Activated CD8-positive, alpha-beta memory T cell treated with anti-CD3 and anti-CD28 coated beads, Interleukin-2, amount 10 ng/mL, durations not matched to agents 7 days and 5 days (primary cell): Measurements from ENCODE around the gene HAO2. TPM values are rescaled to one million over a fixed set of nuclear protein-coding genes. Genes with fewer than 3 reads are reported as not detected.
A peak's percentile ranks its signal among the peaks of the same experiment; 100 is the strongest.

Source experiments
- ATAC-seq: fragments of 150-1000 bp; cut with Tn5 transposase; one replicate; pipeline ENCODE4 v1.10.0; 2021; ENCODE audit warnings: moderate library complexity
- CTCF ChIA-PET: fragments of 350-600 bp; sonication (Branson Sonifier 250); formaldehyde crosslinking; loops from one replicate; lab custom pipeline; 2021; ENCODE audit warnings: antibody characterized with exemption; lab: Charles Lee
- DNase-seq: peaks from one replicate; pipeline ENCODE4 v3.0.0-alpha.2; 2020
- H3K27ac Mint-ChIP-seq: one replicate; pipeline ENCODE4 v1.8.0; 2021; ENCODE audit warnings: mild to moderate bottlenecking, mixed read lengths
- H3K27me3 Mint-ChIP-seq: one replicate; pipeline ENCODE4 v1.8.0; 2021; ENCODE audit warnings: mixed read lengths
- H3K36me3 Mint-ChIP-seq: one replicate; pipeline ENCODE4 v1.8.0; 2021; ENCODE audit warnings: mild to moderate bottlenecking, mixed read lengths
- H3K4me1 Mint-ChIP-seq: one replicate; pipeline ENCODE4 v1.8.0; 2021; ENCODE audit warnings: mixed read lengths
- H3K4me3 Mint-ChIP-seq: one replicate; pipeline ENCODE4 v1.8.0; 2021; ENCODE audit warnings: mild to moderate bottlenecking, moderate library complexity, mixed read lengths
- H3K9me3 Mint-ChIP-seq: one replicate; pipeline ENCODE4 v1.8.0; 2022; ENCODE audit warnings: low read depth, mixed read lengths
- total RNA-seq, 2 experiments: library from RNA; stranded (reverse); gene quantifications; one replicate each; pipeline ENCODE4 v1.2.3, GENCODE V29; 2021

The HAO2 gene
- not detected for total RNA-seq

GRCh38 chr1:119368554-119368953 lies at the start of gene HAO2:
HAO2 (plus strand) TSS chr1:119368785; CDS start chr1:119381086, 12,301 bp downstream.
- no peak for ATAC-seq
- no peak for DNase-seq
- Mint-ChIP-seq H3K27me3 (peaks cover 31% of the 10 kb centered on the region), H3K4me3 (no peak within 1 kb of the TSS), H3K27ac (no peak within 1 kb of the TSS), H3K36me3 (no peaks in the 10 kb centered on the region), H3K4me1 (no peaks in the 10 kb centered on the region), H3K9me3 (no peaks in the 10 kb centered on the region)
- CTCF ChIA-PET: interaction anchor here (2.6 kb wide), 1 partner anchor 82 kb away, joined by 10 read pairs; no protein-coding TSS in a partner anchor

- Mint-ChIP-seq H3K27me3 (peaks cover 5% of the 10 kb centered on the region), H3K9me3 (no peaks in the 10 kb centered on the region), H3K4me1 (peaks cover 14% of the 10 kb centered on the region), H3K4me3 (no peak overlapping the region), H3K36me3 (no peaks in the 10 kb centered on the region), H3K27ac (no peak overlapping the region)
- CTCF ChIA-PET: no interaction called here
- DNase-seq: no peak
- no peak for ATAC-seq
Observed at GRCh38 chr1:119320100-119320499, 48.5 kb upstream of the HAO2 start.

- no peak for ATAC-seq
- H3K9me3 Mint-ChIP-seq: no peaks in the 10 kb centered on the region
- DNase-seq: no peak
- CTCF ChIA-PET: no interaction called here
- H3K27ac Mint-ChIP-seq: no peak overlapping the region
- H3K27me3 Mint-ChIP-seq: peaks cover 19% of the 10 kb centered on the region
- H3K36me3 Mint-ChIP-seq: no peaks in the 10 kb centered on the region
- H3K4me1 Mint-ChIP-seq: peaks cover 14% of the 10 kb centered on the region
- H3K4me3 Mint-ChIP-seq: no peak overlapping the region
Observed at GRCh38 chr1:119321666-119322419, 46.7 kb upstream of the HAO2 start.

DNA sequence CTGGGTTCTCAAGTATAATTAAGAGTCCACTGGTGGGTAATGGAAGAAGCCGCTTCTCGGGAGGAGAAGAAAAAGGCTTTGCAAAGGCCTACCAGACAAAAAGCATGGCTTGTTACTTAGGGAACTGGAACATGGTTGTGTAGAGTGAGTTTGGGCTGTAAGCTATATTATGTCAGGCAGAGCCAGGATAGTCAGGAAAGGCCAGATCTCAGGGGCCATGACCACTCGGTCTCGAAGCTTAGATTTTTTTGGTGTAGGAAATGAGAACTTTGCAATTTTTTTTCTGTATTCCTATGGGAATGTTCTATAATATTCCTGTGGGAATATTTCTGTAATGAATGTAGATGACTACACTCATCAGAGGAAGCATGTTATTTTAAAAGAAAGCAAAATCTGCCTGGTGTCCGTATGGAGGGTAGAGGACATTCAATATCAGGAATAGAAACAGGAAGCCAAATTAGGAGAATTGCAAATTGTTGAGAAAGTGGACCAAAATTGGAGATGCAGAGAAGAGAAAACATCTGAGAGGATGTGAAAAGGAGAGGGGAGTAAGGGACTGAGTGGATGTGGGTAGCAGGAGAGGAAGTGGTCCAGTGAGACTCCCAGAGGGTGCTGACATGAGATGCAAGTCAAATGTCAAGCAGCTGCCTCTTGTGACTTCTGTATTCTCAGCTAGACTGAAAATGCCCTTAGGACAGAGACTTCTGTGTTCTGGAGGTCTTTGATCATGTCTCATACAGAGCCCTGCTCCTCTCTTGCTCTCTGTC lies 45.2 kb upstream of the HAO2 start:
- peak; percentile 73 for ATAC-seq
- no peak overlapping the region for H3K4me3 Mint-ChIP-seq
- H3K4me1 Mint-ChIP-seq: peaks cover 21% of the 10 kb centered on the region
- CTCF ChIA-PET: interaction anchor here (1.2 kb wide), 1 partner anchor 37 kb away, joined by 3 read pairs; no protein-coding TSS in a partner anchor
- H3K36me3 Mint-ChIP-seq: no peaks in the 10 kb centered on the region
- DNase-seq: peak; percentile 71
- H3K27ac Mint-ChIP-seq: no peak overlapping the region
- H3K9me3 Mint-ChIP-seq: no peaks in the 10 kb centered on the region
- peaks cover 25% of the 10 kb centered on the region for H3K27me3 Mint-ChIP-seq

GRCh38 chr1:119324198-119324597 lies 44.4 kb upstream of the HAO2 start:
- DNase-seq: no peak
- Mint-ChIP-seq H3K27me3 (peaks cover 27% of the 10 kb centered on the region), H3K9me3 (no peaks in the 10 kb centered on the region), H3K36me3 (no peaks in the 10 kb centered on the region), H3K4me3 (no peak overlapping the region), H3K27ac (no peak overlapping the region), H3K4me1 (peaks cover 21% of the 10 kb centered on the region)
- no peak for ATAC-seq
- CTCF ChIA-PET: interaction anchor here (1.2 kb wide), 1 partner anchor 38 kb away, joined by 3 read pairs; no protein-coding TSS in a partner anchor

- Mint-ChIP-seq H3K36me3 (no peaks in the 10 kb centered on the region), H3K4me3 (no peak overlapping the region), H3K27ac (no peak overlapping the region), H3K27me3 (peaks cover 30% of the 10 kb centered on the region), H3K4me1 (peaks cover 21% of the 10 kb centered on the region), H3K9me3 (no peaks in the 10 kb centered on the region)
- DNase-seq (no peak), ATAC-seq (no peak)
- CTCF ChIA-PET: no interaction called here
Observed at GRCh38 chr1:119326251-119326650, 42.3 kb upstream of the HAO2 start.

GRCh38 chr1:119327094-119327449 lies 41.5 kb upstream of the HAO2 start:
- DNase-seq (no peak), ATAC-seq (peak; percentile 29)
- CTCF ChIA-PET: interaction anchor here (1.0 kb wide), 1 partner anchor 20 kb away, joined by 3 read pairs; no protein-coding TSS in a partner anchor
- Mint-ChIP-seq H3K4me3 (peak overlapping the region; percentile 60), H3K9me3 (no peaks in the 10 kb centered on the region), H3K27ac (no peak overlapping the region), H3K36me3 (no peaks in the 10 kb centered on the region), H3K27me3 (peaks cover 30% of the 10 kb centered on the region), H3K4me1 (peaks cover 21% of the 10 kb centered on the region)

GRCh38 chr1:119327450-119328155 lies 41.0 kb upstream of the HAO2 start:
- no peak for DNase-seq
- peak overlapping the region; percentile 60 for H3K4me3 Mint-ChIP-seq
- no peaks in the 10 kb centered on the region for H3K9me3 Mint-ChIP-seq
- CTCF ChIA-PET: interaction anchor here (1.0 kb wide), 1 partner anchor 19 kb away, joined by 3 read pairs; no protein-coding TSS in a partner anchor
- peak; percentile 63 for ATAC-seq
- H3K27me3 Mint-ChIP-seq: peaks cover 30% of the 10 kb centered on the region
- peaks cover 21% of the 10 kb centered on the region for H3K4me1 Mint-ChIP-seq
- H3K27ac Mint-ChIP-seq: no peak overlapping the region
- H3K36me3 Mint-ChIP-seq: no peaks in the 10 kb centered on the region

DNA sequence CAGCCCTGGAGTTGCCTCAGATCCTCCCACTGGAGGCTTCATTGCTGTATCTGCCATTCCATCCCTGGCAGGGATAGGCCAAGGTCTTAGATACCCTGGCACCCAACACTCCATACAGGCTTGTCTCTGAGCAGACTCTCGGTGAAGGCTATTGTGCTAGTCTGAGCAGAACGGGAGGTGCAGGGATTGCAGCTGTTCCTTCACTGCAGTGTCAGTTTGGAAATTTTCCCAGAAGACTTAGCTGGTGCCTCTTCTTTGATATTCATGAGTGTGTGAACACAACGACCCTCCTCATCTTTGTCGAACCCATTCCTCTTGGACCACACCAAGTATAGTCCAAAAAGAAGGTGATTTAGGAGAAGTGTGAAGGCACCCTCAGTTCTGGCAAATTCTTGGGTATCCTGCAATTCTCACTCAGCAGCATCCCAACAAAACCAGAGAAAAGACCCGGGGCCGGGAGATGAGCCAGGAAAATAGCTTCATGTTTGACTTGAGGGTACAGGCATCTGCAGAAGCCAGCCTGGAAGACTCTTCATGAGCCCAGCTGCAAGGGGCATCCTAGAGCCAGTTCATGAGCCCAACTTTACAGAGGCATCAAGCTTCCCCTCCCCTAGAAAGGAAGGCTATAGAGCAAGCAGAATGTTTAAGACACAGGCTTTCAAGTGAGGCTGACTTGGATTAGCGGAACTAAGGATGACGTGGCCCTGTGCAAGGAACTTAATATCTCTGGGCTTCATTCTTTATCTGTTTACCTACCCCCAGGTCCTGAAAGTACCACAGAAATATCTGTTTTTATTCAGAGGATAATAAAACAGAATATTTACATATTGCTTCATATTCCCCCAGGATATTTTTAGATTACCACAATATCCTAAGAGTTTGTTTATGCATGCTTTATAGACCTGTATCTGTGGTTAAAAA lies 38.8 kb upstream of the HAO2 start:
- H3K9me3 Mint-ChIP-seq: no peaks in the 10 kb centered on the region
- no peak for ATAC-seq
- no peaks in the 10 kb centered on the region for H3K36me3 Mint-ChIP-seq
- no peak overlapping the region for H3K27ac Mint-ChIP-seq
- no peak for DNase-seq
- CTCF ChIA-PET: interaction anchor here (0.7 to 1.2 kb wide), 3 partner anchors 32 to 55 kb away, joined by 3 to 6 read pairs (median 3); no protein-coding TSS in a partner anchor
- H3K27me3 Mint-ChIP-seq: peaks cover 27% of the 10 kb centered on the region
- H3K4me3 Mint-ChIP-seq: no peak overlapping the region
- H3K4me1 Mint-ChIP-seq: peaks cover 7% of the 10 kb centered on the region

DNA sequence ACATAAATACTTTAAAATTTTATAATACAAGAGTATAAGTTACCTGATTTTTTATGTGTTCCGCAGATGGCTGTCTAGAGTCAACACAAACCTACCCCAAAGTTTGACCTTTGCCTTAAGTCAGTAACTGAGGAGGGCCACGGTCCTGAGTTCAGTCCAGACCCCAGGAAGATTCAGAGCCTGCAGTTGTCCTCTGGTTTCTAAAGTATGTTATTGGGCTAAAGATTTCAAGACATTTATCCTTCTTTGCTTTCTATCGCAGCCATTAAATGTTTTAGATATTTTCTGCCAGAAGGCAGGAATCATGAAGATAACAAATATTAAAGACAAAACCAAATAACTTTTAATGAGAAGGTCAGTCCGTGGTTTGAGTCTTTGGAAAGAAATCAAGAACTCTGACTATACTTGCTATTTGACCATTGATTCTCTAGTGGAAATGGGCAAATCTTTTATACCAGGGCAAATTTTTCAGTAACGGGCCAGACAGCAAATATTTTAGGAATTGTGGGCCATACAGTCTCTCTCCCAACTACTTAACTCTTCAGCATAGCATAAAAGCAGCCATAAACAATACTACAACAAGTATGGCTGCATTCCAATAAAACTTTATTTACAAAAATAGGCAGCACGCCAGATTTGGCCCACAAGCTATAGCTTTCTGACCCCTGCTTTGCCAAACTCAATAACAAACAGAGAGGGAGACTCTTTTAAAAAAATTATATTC lies 38.0 kb upstream of the HAO2 start:
- CTCF ChIA-PET: no interaction called here
- Mint-ChIP-seq H3K36me3 (no peaks in the 10 kb centered on the region), H3K4me1 (peaks cover 7% of the 10 kb centered on the region), H3K27me3 (peaks cover 19% of the 10 kb centered on the region), H3K9me3 (no peaks in the 10 kb centered on the region), H3K27ac (no peak overlapping the region), H3K4me3 (no peak overlapping the region)
- ATAC-seq (no peak), DNase-seq (no peak)

DNA sequence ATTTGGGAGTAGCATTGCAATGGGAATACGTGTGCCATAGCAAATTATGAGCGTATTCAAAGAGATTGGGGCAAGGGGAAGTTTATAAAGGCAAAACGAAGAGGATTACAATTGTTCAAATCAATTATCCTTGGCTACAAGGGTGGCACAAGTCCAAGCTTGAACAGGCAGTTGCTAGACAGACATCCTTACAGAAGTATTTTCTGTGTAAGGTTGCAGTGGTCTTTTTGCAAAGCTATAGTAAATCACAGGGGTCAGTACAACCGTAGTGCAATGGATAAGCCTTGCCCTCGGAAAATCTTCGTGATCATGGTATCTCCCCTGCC lies 37.4 kb upstream of the HAO2 start:
- ATAC-seq (no peak), DNase-seq (no peak)
- no peaks in the 10 kb centered on the region for H3K9me3 Mint-ChIP-seq
- H3K27ac Mint-ChIP-seq: no peak overlapping the region
- H3K27me3 Mint-ChIP-seq: peaks cover 14% of the 10 kb centered on the region
- H3K4me1 Mint-ChIP-seq: peaks cover 7% of the 10 kb centered on the region
- H3K4me3 Mint-ChIP-seq: no peak overlapping the region
- no peaks in the 10 kb centered on the region for H3K36me3 Mint-ChIP-seq
- CTCF ChIA-PET: no interaction called here

DNA sequence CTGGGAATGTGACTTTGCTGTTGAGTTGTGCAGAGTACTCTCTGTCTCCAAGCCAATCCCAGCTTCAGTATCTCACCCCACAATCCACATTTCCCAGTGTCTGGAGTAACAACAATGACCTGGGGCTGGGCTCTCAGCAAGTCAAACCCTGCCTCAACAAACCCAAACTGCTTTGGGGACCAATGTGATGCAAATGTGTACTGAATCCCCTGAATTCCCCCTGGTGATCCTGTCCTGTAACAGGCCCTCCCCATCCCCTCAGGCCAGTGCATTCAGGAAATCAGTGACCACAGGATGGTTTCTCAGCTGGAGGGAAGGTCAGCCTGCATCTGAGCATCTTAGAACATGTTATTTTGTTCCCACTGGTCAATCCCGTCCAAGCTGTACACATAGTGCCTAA lies 36.7 kb upstream of the HAO2 start:
- ATAC-seq (no peak), DNase-seq (no peak)
- Mint-ChIP-seq H3K4me1 (peaks cover 7% of the 10 kb centered on the region), H3K27ac (no peak overlapping the region), H3K27me3 (peaks cover 13% of the 10 kb centered on the region), H3K36me3 (no peaks in the 10 kb centered on the region), H3K9me3 (no peaks in the 10 kb centered on the region), H3K4me3 (no peak overlapping the region)
- CTCF ChIA-PET: no interaction called here
